Measurements from ENCODE around the gene RTN4.
"Not testable (repeated sequence)": the region's sequence is repeated elsewhere in the genome, so short reads cannot be mapped to it uniquely, and the experiment has no call there.

The RTN4 gene

DNA sequence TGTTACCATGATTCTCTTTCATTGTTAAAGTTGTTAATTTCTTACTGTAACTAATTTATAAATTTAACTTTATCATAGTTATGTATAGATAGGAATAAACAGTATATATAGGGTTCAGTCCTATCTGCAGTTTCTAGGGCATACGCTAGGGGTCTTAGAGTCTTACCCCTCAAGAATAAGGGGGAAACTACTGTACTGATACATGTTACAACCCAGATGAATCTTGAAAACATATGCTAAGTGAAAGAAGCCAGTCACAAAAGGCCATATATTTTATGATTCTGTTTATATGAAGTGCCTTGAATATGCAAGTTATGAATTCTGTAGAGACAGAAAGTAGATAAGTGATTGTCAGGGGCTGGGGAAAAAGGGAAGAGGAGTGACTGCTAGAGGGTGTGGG is 52.4 kb downstream of the RTN4 start:
- Histone ChIP-seq H3K4me3 (ENCODE audit: low read depth, low read length, poor library complexity, severe bottlenecking) (no peak overlapping the region), H3K27ac (ENCODE audit: low read depth, low read length, poor library complexity, severe bottlenecking) (peak overlapping the region; percentile 86), H3K4me2 (ENCODE audit: low read length) (no peak overlapping the region), H2AFZ (ENCODE audit: low read length) (no peak overlapping the region), H3K9ac (ENCODE audit: low read length) (no peak overlapping the region; the same call in 1 of the 2 replicates), H3K36me3 (ENCODE audit: insufficient read depth, low read length) (0 out of 2 replicates have a peak, but pooled peaks cover 3% of the 10 kb centered on the region), H3K79me2 (ENCODE audit: insufficient read depth, low read length) (peaks cover 93% of the 10 kb centered on the region), H3K9me3 (ENCODE audit: low read length) (no peaks in the 10 kb centered on the region), H3F3A (ENCODE audit: insufficient read depth, low read length) (peaks cover 3% of the 10 kb centered on the region; the same call in 1 of the 2 replicates), H3K9me2 (ENCODE audit: low read depth, low read length) (no peaks in the 10 kb centered on the region), H3K4me1 (ENCODE audit: insufficient read depth, low read length, severe bottlenecking) (peaks cover 58% of the 10 kb centered on the region), H3K27me3 (ENCODE audit: insufficient read depth, low read length) (no peaks in the 10 kb centered on the region), H4K20me1 (ENCODE audit: insufficient read depth, low read length) (no peaks in the 10 kb centered on the region)
- TF ChIP-seq, protein P1, sequence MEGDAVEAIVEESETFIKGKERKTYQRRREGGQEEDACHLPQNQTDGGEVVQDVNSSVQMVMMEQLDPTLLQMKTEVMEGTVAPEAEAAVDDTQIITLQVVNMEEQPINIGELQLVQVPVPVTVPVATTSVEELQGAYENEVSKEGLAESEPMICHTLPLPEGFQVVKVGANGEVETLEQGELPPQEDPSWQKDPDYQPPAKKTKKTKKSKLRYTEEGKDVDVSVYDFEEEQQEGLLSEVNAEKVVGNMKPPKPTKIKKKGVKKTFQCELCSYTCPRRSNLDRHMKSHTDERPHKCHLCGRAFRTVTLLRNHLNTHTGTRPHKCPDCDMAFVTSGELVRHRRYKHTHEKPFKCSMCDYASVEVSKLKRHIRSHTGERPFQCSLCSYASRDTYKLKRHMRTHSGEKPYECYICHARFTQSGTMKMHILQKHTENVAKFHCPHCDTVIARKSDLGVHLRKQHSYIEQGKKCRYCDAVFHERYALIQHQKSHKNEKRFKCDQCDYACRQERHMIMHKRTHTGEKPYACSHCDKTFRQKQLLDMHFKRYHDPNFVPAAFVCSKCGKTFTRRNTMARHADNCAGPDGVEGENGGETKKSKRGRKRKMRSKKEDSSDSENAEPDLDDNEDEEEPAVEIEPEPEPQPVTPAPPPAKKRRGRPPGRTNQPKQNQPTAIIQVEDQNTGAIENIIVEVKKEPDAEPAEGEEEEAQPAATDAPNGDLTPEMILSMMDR (IDR thresholded peaks at IDR 0.05; ENCODE audit: low read length): peak; percentile 44
- TF ChIP-seq EZH2 (IDR thresholded peaks at IDR 0.05; ENCODE audit: borderline replicate concordance, low read length): no peak

DNA sequence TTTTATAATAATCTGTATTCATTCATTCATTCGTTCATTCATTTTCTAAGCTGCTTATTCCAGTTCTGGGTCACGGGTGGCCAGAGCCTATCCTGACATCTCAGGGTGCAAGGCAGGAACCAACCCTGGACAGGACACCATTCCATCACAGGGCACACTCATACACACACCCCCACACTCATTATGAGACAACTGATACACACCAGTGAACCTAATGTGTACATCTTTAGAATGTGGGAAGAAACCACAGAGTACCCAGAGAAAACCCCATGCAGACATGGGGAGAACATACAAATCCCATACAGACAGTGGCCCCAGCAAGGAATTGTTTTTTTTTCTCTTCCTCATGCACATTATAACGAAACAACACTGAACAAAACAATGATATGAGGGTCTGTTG is 54.7 kb downstream of the RTN4 start:
- Histone ChIP-seq H3K9me3 (ENCODE audit: low read length) (no peaks in the 10 kb centered on the region), H3F3A (ENCODE audit: insufficient read depth, low read length) (no peaks in the 10 kb centered on the region; the same call in 1 of the 2 replicates), H2AFZ (ENCODE audit: low read length) (no peak overlapping the region), H3K9ac (ENCODE audit: low read length) (no peak overlapping the region), H3K4me2 (ENCODE audit: low read length) (no peak overlapping the region), H3K79me2 (ENCODE audit: insufficient read depth, low read length) (peaks cover 94% of the 10 kb centered on the region), H3K9me2 (ENCODE audit: low read depth, low read length) (no peaks in the 10 kb centered on the region), H3K4me1 (ENCODE audit: insufficient read depth, low read length, severe bottlenecking) (peaks cover 40% of the 10 kb centered on the region), H3K4me3 (ENCODE audit: low read depth, low read length, poor library complexity, severe bottlenecking) (no peak overlapping the region), H3K27ac (ENCODE audit: low read depth, low read length, poor library complexity, severe bottlenecking) (no peak overlapping the region), H3K36me3 (ENCODE audit: insufficient read depth, low read length) (0 out of 2 replicates have a peak, but pooled peaks cover 3% of the 10 kb centered on the region), H3K27me3 (ENCODE audit: insufficient read depth, low read length) (no peaks in the 10 kb centered on the region), H4K20me1 (ENCODE audit: insufficient read depth, low read length) (no peaks in the 10 kb centered on the region)
- TF ChIP-seq, protein P1 (IDR thresholded peaks at IDR 0.05; ENCODE audit: low read length): no peak
- TF ChIP-seq EZH2 (IDR thresholded peaks at IDR 0.05; ENCODE audit: borderline replicate concordance, low read length): no peak

DNA sequence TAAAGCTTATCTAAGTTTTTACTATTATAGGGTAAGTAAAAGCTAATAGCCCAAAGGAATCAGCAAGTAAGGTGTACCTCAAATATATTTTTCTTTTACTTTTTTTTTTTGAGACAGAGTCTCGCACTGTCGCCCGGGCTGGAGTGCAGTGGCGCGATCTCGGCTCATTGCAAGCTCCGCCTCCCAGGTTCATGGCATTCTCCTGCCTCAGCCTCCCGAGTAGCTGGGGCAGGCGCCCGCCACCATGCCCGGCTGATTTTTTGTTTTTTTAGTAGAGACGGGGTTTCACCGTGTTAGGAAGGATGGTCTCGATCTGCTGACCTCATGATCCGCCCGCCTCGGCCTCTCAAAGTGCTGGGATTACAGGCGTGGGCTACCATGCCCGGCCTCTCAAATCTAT is 59.6 kb downstream of the RTN4 start:
- not testable (repeated sequence) for H3K4me3 ChIP-seq (ENCODE audit: low read depth, low read length, poor library complexity, severe bottlenecking); H3K9me2 ChIP-seq (ENCODE audit: low read depth, low read length); H4K20me1 ChIP-seq (ENCODE audit: insufficient read depth, low read length); H3K27ac ChIP-seq (ENCODE audit: low read depth, low read length, poor library complexity, severe bottlenecking); H3K27me3 ChIP-seq (ENCODE audit: insufficient read depth, low read length); H3K4me2 ChIP-seq (ENCODE audit: low read length); H3K4me1 ChIP-seq (ENCODE audit: insufficient read depth, low read length, severe bottlenecking); H2AFZ ChIP-seq (ENCODE audit: low read length); H3K9me3 ChIP-seq (ENCODE audit: low read length); H3K9ac ChIP-seq (ENCODE audit: low read length); H3F3A ChIP-seq (ENCODE audit: insufficient read depth, low read length)
- Histone ChIP-seq H3K36me3 (ENCODE audit: insufficient read depth, low read length) (peaks cover 19% of the 10 kb centered on the region), H3K79me2 (ENCODE audit: insufficient read depth, low read length) (peaks cover 64% of the 10 kb centered on the region)

DNA sequence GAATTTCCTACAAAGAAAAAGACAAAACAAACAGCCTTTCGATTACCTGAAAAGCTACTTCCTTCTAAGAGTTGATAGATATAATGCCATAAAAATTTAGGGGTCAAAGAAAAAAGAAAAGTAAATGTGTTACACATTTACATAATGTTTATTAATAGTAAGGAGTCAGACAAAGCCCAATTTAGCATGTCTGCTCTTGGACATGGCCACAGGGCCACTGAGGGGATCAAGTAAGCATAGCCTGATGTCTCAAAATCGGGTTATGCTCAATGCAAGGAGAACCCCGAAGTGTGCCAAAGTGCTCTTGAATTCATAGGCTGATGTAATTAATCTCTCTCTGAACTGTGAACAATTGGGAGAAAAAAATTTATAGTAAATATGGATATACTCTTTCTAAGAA is 61.6 kb downstream of the RTN4 start:
- peaks cover 44% of the 10 kb centered on the region for H3K79me2 ChIP-seq (ENCODE audit: insufficient read depth, low read length)
- H3K4me2 ChIP-seq (ENCODE audit: low read length): no peak overlapping the region
- no peaks in the 10 kb centered on the region for H3F3A ChIP-seq (ENCODE audit: insufficient read depth, low read length)
- no peak for TF ChIP-seq EZH2 (IDR thresholded peaks at IDR 0.05; ENCODE audit: borderline replicate concordance, low read length)
- TF ChIP-seq, protein P1 (IDR thresholded peaks at IDR 0.05; ENCODE audit: low read length): no peak
- no peaks in the 10 kb centered on the region for H3K9me3 ChIP-seq (ENCODE audit: low read length)
- H3K4me1 ChIP-seq (ENCODE audit: insufficient read depth, low read length, severe bottlenecking): no peaks in the 10 kb centered on the region
- H3K4me3 ChIP-seq (ENCODE audit: low read depth, low read length, poor library complexity, severe bottlenecking): no peak overlapping the region
- no peaks in the 10 kb centered on the region for H3K9me2 ChIP-seq (ENCODE audit: low read depth, low read length)
- no peaks in the 10 kb centered on the region for H4K20me1 ChIP-seq (ENCODE audit: insufficient read depth, low read length)
- H2AFZ ChIP-seq (ENCODE audit: low read length): no peak overlapping the region
- peaks cover 24% of the 10 kb centered on the region for H3K36me3 ChIP-seq (ENCODE audit: insufficient read depth, low read length)
- no peak overlapping the region for H3K9ac ChIP-seq (ENCODE audit: low read length)
- no peak overlapping the region for H3K27ac ChIP-seq (ENCODE audit: low read depth, low read length, poor library complexity, severe bottlenecking)
- H3K27me3 ChIP-seq (ENCODE audit: insufficient read depth, low read length): no peaks in the 10 kb centered on the region
